K562 (cell line): ENCODE results near the gene OR8G5. TPM values are rescaled to one million over a fixed set of nuclear protein-coding genes. Genes with fewer than 3 reads are reported as not detected.
A peak's percentile ranks its signal among the peaks of the same experiment; 100 is the strongest.

Experiments
- CHD2 ChIP-seq: IDR thresholded peaks from 2 replicates; pipeline ENCODE4 v1.6.1; 2011; ENCODE audit warnings: low read depth, low read length
- CREB5 ChIP-seq: fragments of 250-450 bp; sonication (Bioruptor Pico); IDR thresholded peaks from 2 replicates; pipeline ENCODE4 v1.5.0; 2020; ENCODE audit warnings: mild to moderate bottlenecking
- DMBX1 ChIP-seq: fragments of 250-450 bp; sonication (Bioruptor Pico); IDR thresholded peaks from 2 replicates; pipeline ENCODE4 v1.8.0; 2022; ENCODE audit warnings: inconsistent platforms, mild to moderate bottlenecking, moderate library complexity, borderline replicate concordance
- ELF2 ChIP-seq: fragments of 250-450 bp; sonication (Bioruptor Pico); IDR thresholded peaks from 2 replicates; pipeline ENCODE4 v1.5.0; 2021; ENCODE audit warnings: mild to moderate bottlenecking
- ELF4 ChIP-seq: fragments of 450-650 bp; formaldehyde crosslinking; IDR thresholded peaks from 2 replicates; pipeline ENCODE4 v1.4.0; 2022; ENCODE audit warnings: missing genetic modification characterization
- HMGXB4 ChIP-seq: sonication (generic); formaldehyde crosslinking; IDR thresholded peaks from 2 replicates; pipeline ENCODE4 v1.8.1; 2023; ENCODE audit warnings: mild to moderate bottlenecking, missing genetic modification reagents
- MBD2 ChIP-seq: sonication (generic); IDR thresholded peaks from 2 replicates; pipeline ENCODE4 v1.6.1; 2016; ENCODE audit warnings: low read depth, borderline replicate concordance
- MCM2 ChIP-seq: fragments of 450-650 bp; IDR thresholded peaks from 2 replicates; pipeline ENCODE4 v1.6.1; 2017; ENCODE audit warnings: low read depth, mild to moderate bottlenecking
- POLR2AphosphoS5 ChIP-seq: IDR thresholded peaks from 2 replicates; pipeline ENCODE4 v1.6.1; 2011; ENCODE audit warnings: mild to moderate bottlenecking, low read depth, low read length, moderate library complexity; ENCODE audit not compliant: control insufficient read depth, insufficient read depth
- PRPF4 ChIP-seq: fragments of 200-400 bp; formaldehyde crosslinking; IDR thresholded peaks from one replicate; pipeline ENCODE4 v1.6.1; 2017; ENCODE audit warnings: low read length, low read depth, mild to moderate bottlenecking; ENCODE audit not compliant: insufficient read depth, poor library complexity, severe bottlenecking
- RB1 ChIP-seq: fragments of 450-650 bp; IDR thresholded peaks from 2 replicates; pipeline ENCODE4 v1.6.1; 2017; ENCODE audit warnings: low read depth, mild to moderate bottlenecking
- RCOR1 ChIP-seq, 2 experiments: IDR thresholded peaks; 2 replicates each; pipeline ENCODE4 v1.6.1; 2012; ENCODE audit warnings: low read depth in 2 of 2, low read length in 2 of 2, borderline replicate concordance in 1 of 2, improper control_type of control experiment in 1 of 2
- RUNX1 ChIP-seq: sonication (generic); IDR thresholded peaks from 2 replicates; pipeline ENCODE4 v1.6.1; 2016; ENCODE audit warnings: antibody characterized with exemption, low read depth
- SIN3A ChIP-seq, 2 experiments: fragments of 150-350 bp in 1 of 2; IDR thresholded peaks; 2 replicates each; pipeline ENCODE4 v1.6.1; 2011 to 2016; ENCODE audit warnings: borderline replicate concordance in 2 of 2, low read depth in 2 of 2, low read length in 2 of 2, mild to moderate bottlenecking in 2 of 2, moderate library complexity in 2 of 2; ENCODE audit not compliant: control insufficient read depth in 1 of 2
- SLC30A9 ChIP-seq: fragments of 250-450 bp; sonication (Bioruptor Pico); IDR thresholded peaks from 2 replicates; pipeline ENCODE4 v1.8.0; 2022; ENCODE audit warnings: mild to moderate bottlenecking, moderate library complexity
- SMAD4 ChIP-seq: fragments of 250-450 bp; sonication (Bioruptor Pico); conservative IDR thresholded peaks from 2 replicates; pipeline ENCODE4 v1.8.0; 2021; ENCODE audit warnings: inconsistent platforms, mild to moderate bottlenecking, moderate library complexity
- ZBTB43 ChIP-seq: sonication (generic); formaldehyde crosslinking; IDR thresholded peaks from 2 replicates; pipeline ENCODE4 v1.8.0; 2023; ENCODE audit warnings: mild to moderate bottlenecking, missing genetic modification reagents
- ZNF143 ChIP-seq: sonication (generic); formaldehyde crosslinking; IDR thresholded peaks from 2 replicates; pipeline ENCODE4 v1.9.0; 2022; ENCODE audit warnings: mild to moderate bottlenecking, missing genetic modification reagents
- ZNF696 ChIP-seq: fragments of 250-450 bp; sonication (Bioruptor Pico); conservative IDR thresholded peaks from 2 replicates; pipeline ENCODE4 v1.4.0; 2020; ENCODE audit warnings: mild to moderate bottlenecking, moderate library complexity
- ZNF77 ChIP-seq: fragments of 250-450 bp; sonication (Bioruptor Pico); IDR thresholded peaks from 2 replicates; pipeline ENCODE4 v1.5.0; 2020
- ZNF830 ChIP-seq: fragments of 250-450 bp; sonication (Bioruptor Pico); IDR thresholded peaks from 2 replicates; pipeline ENCODE4 v1.5.0; 2021; ENCODE audit warnings: mild to moderate bottlenecking
- polyA plus RNA-seq, 8 experiments: library from polyadenylated mRNA; depleted of rRNA in 4 of 8; stranded (reverse) in 5 of 8; unstranded in 3 of 8; fragments of >200 nt; fragmentation: Nextera tagmentation in 2 of 8; fragmentation: Illumina TruSeq in 1 of 8; extraction: Ambion mirVana in 2 of 8; extraction: Trizol in 1 of 8; gene quantifications; 2 replicates each; pipeline versions ENCODE4 v1.2.1 to v1.2.3, GENCODE V29; 2011 to 2014; ENCODE audit warnings: inconsistent platforms in 1 of 8, missing spikeins in 1 of 8
- total RNA-seq, 7 experiments: library from RNA; depleted of rRNA in 6 of 7; stranded (reverse); fragments of >200 nt in 6 of 7; fragmentation: Illumina TruSeq in 2 of 7; extraction: Trizol in 2 of 7; gene quantifications; 2 replicates each; pipeline versions ENCODE4 v1.2.1 to v1.2.3, GENCODE V29; 2011 to 2021; ENCODE audit warnings: low replicate concordance in 1 of 7
- TF ChIP-seq, protein P1 (sequence below): fragments of 250-450 bp; sonication (Bioruptor Pico); IDR thresholded peaks from 2 replicates; pipeline ENCODE4 v1.4.0; 2020; ENCODE audit warnings: mild to moderate bottlenecking
- TF ChIP-seq, protein P2 (sequence below): sonication (generic); formaldehyde crosslinking; IDR thresholded peaks from 2 replicates; pipeline ENCODE4 v1.9.0; 2022; ENCODE audit warnings: mild to moderate bottlenecking, missing genetic modification reagents

Gene OR8G5
- total and polyA plus RNA-seq, 9 of the 15 experiments (the other 6 are each of a cell fraction or from before 2014, with no cell fraction given) = 0.18 to 3.8 (median 1.7) TPM

- TF ChIP-seq, protein P1, sequence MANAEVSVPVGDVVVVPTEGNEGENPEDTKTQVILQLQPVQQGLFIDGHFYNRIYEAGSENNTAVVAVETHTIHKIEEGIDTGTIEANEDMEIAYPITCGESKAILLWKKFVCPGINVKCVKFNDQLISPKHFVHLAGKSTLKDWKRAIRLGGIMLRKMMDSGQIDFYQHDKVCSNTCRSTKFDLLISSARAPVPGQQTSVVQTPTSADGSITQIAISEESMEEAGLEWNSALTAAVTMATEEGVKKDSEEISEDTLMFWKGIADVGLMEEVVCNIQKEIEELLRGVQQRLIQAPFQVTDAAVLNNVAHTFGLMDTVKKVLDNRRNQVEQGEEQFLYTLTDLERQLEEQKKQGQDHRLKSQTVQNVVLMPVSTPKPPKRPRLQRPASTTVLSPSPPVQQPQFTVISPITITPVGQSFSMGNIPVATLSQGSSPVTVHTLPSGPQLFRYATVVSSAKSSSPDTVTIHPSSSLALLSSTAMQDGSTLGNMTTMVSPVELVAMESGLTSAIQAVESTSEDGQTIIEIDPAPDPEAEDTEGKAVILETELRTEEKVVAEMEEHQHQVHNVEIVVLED = peak; percentile 56
- TF ChIP-seq PRPF4 (no peak), SLC30A9 (CRISPR knock-in tag) (no peak), RUNX1 (no peak), ZNF696 (CRISPR knock-in tag) (no peak), ELF2 (CRISPR knock-in tag) (peak; percentile 58), MCM2 (no peak), POLR2AphosphoS5 (peak; percentile 87), SIN3A (IDR thresholded peaks at IDR 0.05; ENCODE audit: borderline replicate concordance in 2 of 2, control insufficient read depth in 1 of 2, low read depth in 2 of 2, low read length in 2 of 2) (no peak), HMGXB4 (CRISPR knock-in tag) (no peak), DMBX1 (CRISPR knock-in tag) (peak; percentile 85; the same call in 1 of the 2 replicates), SMAD4 (CRISPR knock-in tag) (peak; percentile 93), ZNF830 (CRISPR knock-in tag) (no peak), MBD2 (peak; percentile 77; the same call in 1 of the 2 replicates), RB1 (no peak; the same call in 1 of the 2 replicates), ZNF143 (CRISPR knock-in tag) (no peak), ELF4 (CRISPR knock-in tag) (peak; percentile 95), CHD2 (no peak), ZBTB43 (CRISPR knock-in tag) (no peak), CREB5 (CRISPR knock-in tag) (no peak), RCOR1 (IDR thresholded peaks at IDR 0.05; ENCODE audit: borderline replicate concordance in 1 of 2, low read depth in 2 of 2, low read length in 2 of 2) (no peak), ZNF77 (CRISPR knock-in tag) (no peak)
- TF ChIP-seq, protein P2, sequence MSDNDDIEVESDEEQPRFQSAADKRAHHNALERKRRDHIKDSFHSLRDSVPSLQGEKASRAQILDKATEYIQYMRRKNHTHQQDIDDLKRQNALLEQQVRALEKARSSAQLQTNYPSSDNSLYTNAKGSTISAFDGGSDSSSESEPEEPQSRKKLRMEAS (CRISPR knock-in tag) = peak; percentile 62
Measured at GRCh38 chr11:124207102-124207792, 48.9 kb upstream of the OR8G5 start (continued).
